Memory B cell (primary cell): Measurements from ENCODE around the gene ZNF521.
"Not testable (repeated sequence)": the region's sequence is repeated elsewhere in the genome, so short reads cannot be mapped to it uniquely, and the experiment has no call there.

Experiments
- ATAC-seq: fragments of 150-1000 bp; cut with Tn5 transposase; 2 replicates; pipeline ENCODE4 v1.10.0; 2021; ENCODE audit warnings: low read depth, mild to moderate bottlenecking, moderate library complexity
- DNase-seq, 2 donors: peaks; one replicate each; pipeline ENCODE4 v3.0.0; 2022; ENCODE audit warnings: low spot score in 2 of 2
- H3K27ac Mint-ChIP-seq: one replicate; pipeline ENCODE4 v1.8.0; 2022; ENCODE audit warnings: mild to moderate bottlenecking, moderate library complexity, mixed read lengths
- H3K27me3 Mint-ChIP-seq: one replicate; pipeline ENCODE4 v1.8.0; 2022; ENCODE audit warnings: mixed read lengths
- H3K36me3 Mint-ChIP-seq: one replicate; pipeline ENCODE4 v1.8.0; 2022; ENCODE audit warnings: mild to moderate bottlenecking, mixed read lengths
- H3K4me1 Mint-ChIP-seq: one replicate; pipeline ENCODE4 v1.8.0; 2022; ENCODE audit warnings: mixed read lengths
- H3K4me3 Mint-ChIP-seq: one replicate; pipeline ENCODE4 v1.8.0; 2022; ENCODE audit warnings: mild to moderate bottlenecking, moderate library complexity, mixed read lengths
- H3K9me3 Mint-ChIP-seq: one replicate; pipeline ENCODE4 v1.8.0; 2022; ENCODE audit warnings: mixed read lengths

The ZNF521 gene

GRCh38 chr18:25038261-25038660 lies 313.7 kb downstream of the ZNF521 start:
- no peak for DNase-seq
- Mint-ChIP-seq H3K4me1 (no peaks in the 10 kb centered on the region), H3K27me3 (peaks cover 6% of the 10 kb centered on the region), H3K9me3 (no peaks in the 10 kb centered on the region), H3K4me3 (no peak overlapping the region), H3K36me3 (no peaks in the 10 kb centered on the region), H3K27ac (no peak overlapping the region)
- ATAC-seq, result no peak

- Mint-ChIP-seq H3K4me1 (no peaks in the 10 kb centered on the region), H3K27me3 (peaks cover 6% of the 10 kb centered on the region), H3K36me3 (no peaks in the 10 kb centered on the region), H3K9me3 (peaks cover 1% of the 10 kb centered on the region), H3K4me3 (no peak overlapping the region), H3K27ac (no peak overlapping the region)
- ATAC-seq, result no peak
- no peak for DNase-seq
Measured at GRCh38 chr18:25033747-25034471, 318.1 kb downstream of the ZNF521 start.

- not testable (repeated sequence) for H3K4me1 Mint-ChIP-seq, H3K27me3 Mint-ChIP-seq, H3K27ac Mint-ChIP-seq, H3K9me3 Mint-ChIP-seq, H3K36me3 Mint-ChIP-seq, H3K4me3 Mint-ChIP-seq, DNase-seq, ATAC-seq
Measured at GRCh38 chr18:25033175-25033574, 318.8 kb downstream of the ZNF521 start.

- Mint-ChIP-seq H3K4me1 (no peaks in the 10 kb centered on the region), H3K9me3 (peaks cover 1% of the 10 kb centered on the region), H3K27ac (no peak overlapping the region), H3K36me3 (no peaks in the 10 kb centered on the region), H3K4me3 (no peak overlapping the region), H3K27me3 (peaks cover 6% of the 10 kb centered on the region)
- no peak for ATAC-seq
- DNase-seq, result no peak
Measured at GRCh38 chr18:25029802-25030201, 322.2 kb downstream of the ZNF521 start.

GRCh38 chr18:25019931-25020330 lies 332.0 kb downstream of the ZNF521 start:
- Mint-ChIP-seq H3K4me1 (no peaks in the 10 kb centered on the region), H3K36me3 (no peaks in the 10 kb centered on the region), H3K27me3 (peaks cover 9% of the 10 kb centered on the region), H3K4me3 (no peak overlapping the region), H3K27ac (no peak overlapping the region), H3K9me3 (peaks cover 5% of the 10 kb centered on the region)
- no peak for ATAC-seq
- DNase-seq, result no peak

GRCh38 chr18:25019086-25019860 lies 332.7 kb downstream of the ZNF521 start:
- ATAC-seq (no peak), DNase-seq (no peak)
- H3K9me3 Mint-ChIP-seq, result peaks cover 5% of the 10 kb centered on the region
- H3K27ac Mint-ChIP-seq, result no peak overlapping the region
- H3K4me3 Mint-ChIP-seq, result no peak overlapping the region
- no peaks in the 10 kb centered on the region for H3K4me1 Mint-ChIP-seq
- H3K27me3 Mint-ChIP-seq, result peaks cover 9% of the 10 kb centered on the region
- H3K36me3 Mint-ChIP-seq, result no peaks in the 10 kb centered on the region

GRCh38 chr18:25016666-25017065 lies 335.3 kb downstream of the ZNF521 start:
- H3K4me1 Mint-ChIP-seq, result no peaks in the 10 kb centered on the region
- H3K4me3 Mint-ChIP-seq, result no peak overlapping the region
- H3K36me3 Mint-ChIP-seq, result no peaks in the 10 kb centered on the region
- H3K27me3 Mint-ChIP-seq, result peaks cover 9% of the 10 kb centered on the region
- ATAC-seq, result no peak
- no peak for DNase-seq
- H3K27ac Mint-ChIP-seq, result no peak overlapping the region
- H3K9me3 Mint-ChIP-seq, result peaks cover 5% of the 10 kb centered on the region

GRCh38 chr18:25016181-25016580 lies 335.8 kb downstream of the ZNF521 start:
- H3K27me3 Mint-ChIP-seq, result peaks cover 9% of the 10 kb centered on the region
- no peak for ATAC-seq
- H3K36me3 Mint-ChIP-seq, result no peaks in the 10 kb centered on the region

More at GRCh38 chr18:25016181-25016580, 335.8 kb downstream of the ZNF521 start:
- Mint-ChIP-seq H3K9me3 (peaks cover 5% of the 10 kb centered on the region), H3K4me1 (no peaks in the 10 kb centered on the region), H3K27ac (no peak overlapping the region), H3K4me3 (no peak overlapping the region)
- no peak for DNase-seq
